ENCODE results near the gene GLIPR2. TPM values are rescaled to one million over a fixed set of nuclear protein-coding genes. Genes with fewer than 3 reads are reported as not detected.
A peak's percentile ranks its signal among the peaks of the same experiment; 100 is the strongest.

GLIPR2 gene
- total and polyA plus RNA-seq, 3 donors from 2014 or later: 3.5 to 19.6 (median 3.9) TPM

DNA sequence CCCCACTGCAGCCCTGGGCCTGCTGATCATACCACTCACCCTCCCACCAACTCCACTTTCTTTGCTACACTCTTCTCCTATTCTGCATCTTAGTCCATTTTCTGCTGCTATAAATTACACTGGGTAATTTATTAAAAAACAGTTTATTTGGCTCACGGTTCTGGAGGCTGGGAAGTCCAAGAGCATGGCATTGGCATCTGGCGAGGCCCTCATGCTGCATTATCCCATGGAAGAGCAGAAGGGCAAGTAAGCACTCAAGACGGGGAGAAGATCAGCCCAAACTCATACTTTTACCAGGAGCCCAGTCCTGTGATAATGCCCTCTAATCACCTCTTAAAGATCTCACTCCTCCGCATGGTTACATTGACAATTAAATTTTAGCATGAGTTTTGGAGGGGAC is 9.4 kb downstream of the GLIPR2 start:
- H3K4me3 ChIP-seq: no peak overlapping the region
- H3K9me3 ChIP-seq: no peaks in the 10 kb centered on the region
- peaks cover 30% of the 10 kb centered on the region for H3K4me1 ChIP-seq
- no peak for DNase-seq
- H3K36me3 ChIP-seq (ENCODE audit: low read depth, missing control alignments): no peaks in the 10 kb centered on the region
- 96 to 99% methylated on average over 4 of the region's 4 CpGs for WGBS, 2 donors
- H3K27ac ChIP-seq: no peak overlapping the region
- intact Hi-C loops (cut with DNase I; ENCODE audit: low total_unique reads): no loop called here
- H3K27me3 ChIP-seq: no peaks in the 10 kb centered on the region
- TF ChIP-seq POLR2A (IDR thresholded peaks at IDR 0.05): no peak

- intact Hi-C loops (cut with DNase I; ENCODE audit: low total_unique reads): no loop called here
- 88 to 96% methylated on average over 10 of the region's 10 CpGs for WGBS, 2 donors
- no peaks in the 10 kb centered on the region for H3K36me3 ChIP-seq (ENCODE audit: low read depth, missing control alignments)
Observed at GRCh38 chr9:36146651-36147050, 10.1 kb downstream of the GLIPR2 start.

DNA sequence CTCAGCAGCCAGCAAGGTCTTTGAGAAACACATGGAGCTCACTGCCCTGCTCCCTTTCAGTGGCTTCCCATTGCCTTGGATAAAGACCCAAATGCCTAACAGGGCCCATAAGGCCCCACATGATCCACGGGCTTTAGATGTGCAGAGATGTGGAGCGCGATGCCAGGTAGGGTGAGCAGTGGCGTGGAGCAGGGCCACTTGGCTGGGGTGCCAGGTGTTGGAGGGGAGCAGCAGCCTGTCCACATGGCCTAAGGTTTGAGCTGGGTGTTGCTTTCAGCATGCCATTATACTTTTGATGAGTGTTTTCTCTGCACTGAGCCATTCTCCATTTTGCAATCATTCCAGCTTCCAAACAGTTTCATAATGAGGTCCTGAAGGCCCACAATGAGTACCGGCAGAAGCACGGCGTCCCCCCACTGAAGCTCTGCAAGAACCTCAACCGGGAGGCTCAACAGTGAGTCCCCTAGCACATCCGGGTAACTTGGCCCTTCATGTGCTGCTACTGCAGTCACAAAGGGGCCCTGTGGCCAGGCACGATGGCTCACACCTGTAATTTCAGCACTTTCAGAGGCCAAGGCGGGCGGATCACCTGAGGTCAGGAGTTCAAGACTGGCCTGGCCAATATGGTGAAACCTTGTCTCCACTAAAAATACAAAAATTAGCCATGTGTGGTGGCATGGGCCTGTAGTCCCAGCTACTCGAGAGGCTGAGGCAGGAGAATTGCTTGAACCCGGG is 11.1 kb downstream of the GLIPR2 start:
- H3K36me3 ChIP-seq (ENCODE audit: low read depth, missing control alignments): no peaks in the 10 kb centered on the region
- H3K4me3 ChIP-seq: no peak overlapping the region
- TF ChIP-seq POLR2A (IDR thresholded peaks at IDR 0.05) (no peak), CTCF (IDR thresholded peaks at IDR 0.05) (no peak)
- no peak for DNase-seq
- intact Hi-C loops (cut with DNase I; ENCODE audit: low total_unique reads): no loop called here
- peaks cover 25% of the 10 kb centered on the region for H3K4me1 ChIP-seq
- H3K27me3 ChIP-seq: no peaks in the 10 kb centered on the region
- H3K27ac ChIP-seq: peak overlapping the region in 1 of 2 donors; percentile 63
- 92 to 94% methylated on average over 14 of the region's 14 CpGs for WGBS, 2 donors
- no peaks in the 10 kb centered on the region for H3K9me3 ChIP-seq

More at GRCh38 chr9:36146651-36147050, 10.1 kb downstream of the GLIPR2 start:
- H3K9me3 ChIP-seq: no peaks in the 10 kb centered on the region
- no peak for DNase-seq
- no peaks in the 10 kb centered on the region for H3K27me3 ChIP-seq
- H3K4me1 ChIP-seq: peaks cover 30% of the 10 kb centered on the region
- TF ChIP-seq CTCF (IDR thresholded peaks at IDR 0.05) (no peak), POLR2A (IDR thresholded peaks at IDR 0.05) (no peak)
- no peak overlapping the region for H3K4me3 ChIP-seq
- H3K27ac ChIP-seq: no peak overlapping the region

DNA sequence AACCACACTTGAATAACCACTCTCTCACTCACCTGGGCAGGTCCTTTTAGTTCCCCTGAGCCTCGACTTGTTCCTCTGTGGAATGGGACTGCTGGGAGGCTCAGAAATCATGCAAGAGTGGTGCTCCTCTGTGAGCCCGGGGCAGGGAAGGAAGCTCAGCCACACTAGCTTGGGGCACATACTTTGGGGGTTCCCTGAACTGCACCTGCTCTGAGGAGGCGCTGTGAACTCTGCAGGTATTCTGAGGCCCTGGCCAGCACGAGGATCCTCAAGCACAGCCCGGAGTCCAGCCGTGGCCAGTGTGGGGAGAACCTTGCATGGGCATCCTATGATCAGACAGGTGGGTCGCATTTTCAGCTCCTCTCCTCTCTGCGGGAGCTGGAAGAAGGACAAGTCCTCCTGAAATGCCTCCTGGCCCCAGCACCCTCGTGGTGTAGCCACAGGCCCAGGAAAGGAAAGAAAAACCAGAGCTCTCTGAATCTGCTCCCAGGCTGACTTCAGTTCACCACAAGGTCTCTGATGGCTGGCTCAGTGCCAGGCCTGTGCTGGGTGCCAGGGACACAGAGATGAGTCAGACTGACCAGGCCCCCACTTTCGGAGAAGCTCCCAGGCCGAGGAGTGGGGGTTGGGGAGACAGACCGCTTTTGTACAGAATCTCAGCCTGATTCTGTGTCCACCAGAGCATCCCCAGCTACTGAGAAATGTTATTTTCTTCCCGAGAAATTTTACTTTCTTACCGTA is 11.9 kb downstream of the GLIPR2 start:
- H3K9me3 ChIP-seq: no peaks in the 10 kb centered on the region
- 36% methylated on average over 8 to 14 of the region's 14 CpGs for WGBS, 2 donors
- H3K4me3 ChIP-seq: no peak overlapping the region
- peak in 1 of 3 experiments; percentile 7 for TF ChIP-seq CTCF (IDR thresholded peaks at IDR 0.05)
- TF ChIP-seq POLR2A (IDR thresholded peaks at IDR 0.05): no peak
- no peaks in the 10 kb centered on the region for H3K27me3 ChIP-seq
- peak overlapping the region; percentile 59 to 63 for H3K27ac ChIP-seq
- intact Hi-C loops (cut with DNase I; ENCODE audit: low total_unique reads): no loop called here
- peak; percentile 95 for DNase-seq
- peaks cover 17% of the 10 kb centered on the region for H3K4me1 ChIP-seq
- no peaks in the 10 kb centered on the region for H3K36me3 ChIP-seq (ENCODE audit: low read depth, missing control alignments)

- intact Hi-C loops (cut with DNase I; ENCODE audit: low total_unique reads): no loop called here
- Histone ChIP-seq H3K27ac (peak overlapping the region in 1 of 2 donors; percentile 59), H3K9me3 (no peaks in the 10 kb centered on the region), H3K4me3 (no peak overlapping the region), H3K27me3 (no peaks in the 10 kb centered on the region), H3K36me3 (ENCODE audit: low read depth, missing control alignments) (no peaks in the 10 kb centered on the region), H3K4me1 (peaks cover 17% of the 10 kb centered on the region)
- WGBS, 2 donors: 42 to 80% methylated on average over 1 to 4 of the region's 4 CpGs
- TF ChIP-seq CTCF (IDR thresholded peaks at IDR 0.05) (no peak), POLR2A (IDR thresholded peaks at IDR 0.05) (no peak)
- no peak for DNase-seq
Observed at GRCh38 chr9:36149197-36149596, 12.7 kb downstream of the GLIPR2 start.
